ENCODE results near the gene TMEM237. TPM values are rescaled to one million over a fixed set of nuclear protein-coding genes. Genes with fewer than 3 reads are reported as not detected.

Gene TMEM237
- total RNA-seq, 1 donor from 2014 or later = 14.9 TPM

GRCh38 chr2:201579536-201579935, 63.8 kb downstream of the TMEM237 start:
- Mint-ChIP-seq H3K4me3 (no peak overlapping the region), H3K4me1 (ENCODE audit: low read depth) (no peaks in the 10 kb centered on the region), H3K36me3 (ENCODE audit: low read depth) (no peaks in the 10 kb centered on the region), H3K27me3 (ENCODE audit: insufficient read depth) (peaks cover 8% of the 10 kb centered on the region), H3K27ac (no peak overlapping the region), H3K9me3 (no peaks in the 10 kb centered on the region)
- intact Hi-C loops (cut with micrococcal nuclease) = no loop called here
- no peak for DNase-seq (ENCODE audit: low spot score)

GRCh38 chr2:201575971-201576370, 67.3 kb downstream of the TMEM237 start:
- H3K4me1 Mint-ChIP-seq (ENCODE audit: low read depth) = no peaks in the 10 kb centered on the region
- H3K9me3 Mint-ChIP-seq = no peaks in the 10 kb centered on the region
- no peak for DNase-seq (ENCODE audit: low spot score)
- no peak overlapping the region for H3K4me3 Mint-ChIP-seq
- H3K27me3 Mint-ChIP-seq (ENCODE audit: insufficient read depth) = peaks cover 7% of the 10 kb centered on the region
- no peaks in the 10 kb centered on the region for H3K36me3 Mint-ChIP-seq (ENCODE audit: low read depth)
- no peak overlapping the region for H3K27ac Mint-ChIP-seq
- intact Hi-C loops (cut with micrococcal nuclease) = no loop called here

GRCh38 chr2:201574766-201575165, 68.5 kb downstream of the TMEM237 start:
- Mint-ChIP-seq H3K27ac (no peak overlapping the region), H3K9me3 (no peaks in the 10 kb centered on the region), H3K4me1 (ENCODE audit: low read depth) (no peaks in the 10 kb centered on the region), H3K36me3 (ENCODE audit: low read depth) (no peaks in the 10 kb centered on the region), H3K27me3 (ENCODE audit: insufficient read depth) (peaks cover 4% of the 10 kb centered on the region), H3K4me3 (no peak overlapping the region)
- intact Hi-C loops (cut with micrococcal nuclease) = no loop called here
- DNase-seq (ENCODE audit: low spot score) = no peak

DNA sequence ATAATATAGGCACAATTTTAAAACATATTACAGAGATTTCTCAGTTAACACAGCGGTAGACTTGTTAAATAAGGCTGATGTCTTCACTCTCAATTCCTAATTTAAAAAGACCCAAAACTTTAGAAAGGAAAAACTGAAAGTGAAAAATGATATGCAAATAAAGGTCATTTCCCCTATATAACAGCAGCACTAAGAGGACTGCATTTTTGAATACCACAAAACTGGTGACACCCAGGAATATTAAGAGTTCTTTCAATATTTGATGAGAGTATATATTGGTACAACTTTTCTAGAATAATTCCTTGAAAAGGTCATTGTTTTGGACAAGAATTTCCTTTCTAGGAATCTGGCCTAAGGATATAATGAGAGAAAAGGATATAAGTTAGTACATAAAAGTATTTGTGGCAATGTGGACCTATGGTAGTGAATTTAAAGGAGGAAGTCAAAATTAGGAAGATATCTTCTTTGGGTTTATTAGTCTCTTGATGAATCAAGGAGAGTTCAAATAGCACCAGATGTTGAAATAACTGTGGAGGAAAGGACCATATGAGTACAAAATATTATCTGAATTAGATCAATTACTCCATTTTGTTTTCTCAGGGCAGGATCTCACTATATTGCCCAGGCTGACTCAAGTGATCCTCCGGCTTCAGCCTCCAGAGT, 70.3 kb downstream of the TMEM237 start:
- Mint-ChIP-seq H3K36me3 (ENCODE audit: low read depth) (no peaks in the 10 kb centered on the region), H3K4me3 (no peak overlapping the region), H3K27me3 (ENCODE audit: insufficient read depth) (no peaks in the 10 kb centered on the region), H3K27ac (no peak overlapping the region), H3K9me3 (no peaks in the 10 kb centered on the region), H3K4me1 (ENCODE audit: low read depth) (no peaks in the 10 kb centered on the region)
- intact Hi-C loops (cut with micrococcal nuclease) = no loop called here
- DNase-seq (ENCODE audit: low spot score) = no peak

Other genes starting within 250 kb of the TMEM237 start
- 24.7 and 28.9 TPM in 2 replicates for gene TRAK2, start 192.0 kb downstream of the TMEM237 start, total RNA-seq
- gene STRADB, start 191.8 kb downstream of the TMEM237 start, total RNA-seq = 14.6 and 18.1 TPM in 2 replicates
- not detected in 2 replicates for gene MPP4, start 55.1 kb upstream of the TMEM237 start, total RNA-seq
- gene ALS2, start 137.4 kb upstream of the TMEM237 start, total RNA-seq = 11.7 and 12.7 TPM in 2 replicates
- not detected in 2 replicates for gene CDK15, start 163.0 kb upstream of the TMEM237 start, total RNA-seq

Measured in activated T-helper 1 cell treated with anti-CD3 and anti-CD28 coated beads, Interleukin-12 subunit alpha, Interleukin-12 subunit beta, Interleukin-2, Interleukin-4 antibody, amounts not matched to agents 30 ng/mL and 10 ng/mL and 1 ng/mL, durations not matched to agents 14 hours and 24 hours and 36 hours (primary cell).